ENCODE measurements around the gene SLC4A5. TPM values are rescaled to one million over a fixed set of nuclear protein-coding genes. Genes with fewer than 3 reads are reported as not detected.

Gene SLC4A5
- total RNA-seq, 2 experiments from 2014 or later: 0.42 to 2.6 TPM

- CTCF ChIA-PET: interaction anchor here (0.8 to 1.2 kb wide), 2 partner anchors 13 to 18 kb away, joined by 3 to 7 read pairs; no protein-coding TSS in a partner anchor
- Mint-ChIP-seq H3K36me3 (no peaks in the 10 kb centered on the region), H3K4me1 (no peaks in the 10 kb centered on the region), H3K27ac (no peak overlapping the region), H3K9me3 (ENCODE audit: low read depth) (no peaks in the 10 kb centered on the region), H3K4me3 (no peak overlapping the region), H3K27me3 (no peaks in the 10 kb centered on the region)
- ATAC-seq: no peak
- DNase-seq: no peak
Observed at GRCh38 chr2:74321737-74322136, 21.5 kb downstream of the SLC4A5 start.

- CTCF ChIA-PET: interaction anchor here (0.9 kb wide), 1 partner anchor 17 kb away, joined by 3 read pairs; no protein-coding TSS in a partner anchor
Observed at GRCh38 chr2:74317701-74318100, 25.5 kb downstream of the SLC4A5 start.

DNA sequence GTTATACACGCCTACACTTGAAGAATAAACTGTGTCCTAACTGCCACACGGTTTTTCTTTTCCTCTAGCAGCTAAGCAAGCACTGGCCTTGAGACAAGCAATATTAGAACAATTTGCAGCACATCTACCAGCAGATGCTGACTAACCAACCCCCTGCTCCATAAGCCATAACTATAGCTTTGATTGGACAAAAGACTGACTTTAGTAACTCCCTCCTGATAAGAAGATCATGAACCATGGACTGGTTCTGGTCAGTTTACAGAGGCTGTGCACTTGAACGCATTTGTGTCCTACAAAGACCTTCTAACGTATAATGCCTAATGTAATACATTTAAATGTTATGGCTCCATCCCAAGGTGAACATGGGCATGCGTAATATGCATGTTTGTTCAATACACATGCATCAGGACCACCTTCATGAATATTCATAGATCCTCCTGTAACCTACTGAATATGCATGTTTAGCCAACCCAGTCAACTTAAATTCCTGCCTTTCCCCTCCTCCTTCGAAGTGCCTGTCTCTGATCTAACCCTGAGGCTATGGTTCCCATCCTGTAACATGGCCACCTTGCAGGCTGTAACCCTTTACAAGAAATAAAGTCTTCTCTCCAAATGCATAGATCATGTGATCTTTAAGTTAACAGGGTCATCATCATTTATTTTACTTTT is 26.5 kb downstream of the SLC4A5 start:
- no peak for ATAC-seq
- no peak overlapping the region for H3K27ac Mint-ChIP-seq
- H3K4me3 Mint-ChIP-seq: no peak overlapping the region
- no peaks in the 10 kb centered on the region for H3K9me3 Mint-ChIP-seq (ENCODE audit: low read depth)
- CTCF ChIA-PET: interaction anchor here (1.3 kb wide), 1 partner anchor 67 kb away, joined by 6 read pairs; no protein-coding TSS in a partner anchor
- peaks cover 3% of the 10 kb centered on the region for H3K27me3 Mint-ChIP-seq
- DNase-seq: no peak
- no peaks in the 10 kb centered on the region for H3K36me3 Mint-ChIP-seq
- H3K4me1 Mint-ChIP-seq: no peaks in the 10 kb centered on the region

More at GRCh38 chr2:74317701-74318100, 25.5 kb downstream of the SLC4A5 start:
- Mint-ChIP-seq H3K4me3 (no peak overlapping the region), H3K27ac (no peak overlapping the region), H3K9me3 (ENCODE audit: low read depth) (no peaks in the 10 kb centered on the region), H3K27me3 (peaks cover 3% of the 10 kb centered on the region), H3K36me3 (no peaks in the 10 kb centered on the region), H3K4me1 (no peaks in the 10 kb centered on the region)
- ATAC-seq (no peak), DNase-seq (no peak)

DNA sequence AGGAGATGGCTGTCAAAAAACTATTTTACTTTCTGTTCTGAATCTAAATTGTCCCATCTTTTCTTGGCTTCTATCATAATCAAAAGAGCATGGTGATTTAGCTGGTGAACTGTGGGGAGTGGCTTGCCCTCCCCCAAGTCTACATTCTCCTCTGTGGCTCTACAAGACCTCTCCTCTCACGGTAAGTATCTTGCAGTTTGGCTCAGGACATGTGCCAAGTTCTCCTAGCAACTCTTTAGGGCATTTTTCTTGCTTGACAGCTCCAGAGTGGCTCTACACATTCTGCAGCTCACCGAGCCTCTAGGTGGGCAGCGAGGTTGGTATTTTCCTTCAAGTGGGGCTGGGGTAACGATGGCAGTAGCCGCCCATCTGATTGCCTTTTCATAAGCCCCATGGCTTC is 29.1 kb downstream of the SLC4A5 start:
- CTCF ChIA-PET: interaction anchor here (1.4 kb wide), 1 partner anchor 21 kb away, joined by 6 read pairs; no protein-coding TSS in a partner anchor
- no peak overlapping the region for H3K4me3 Mint-ChIP-seq
- H3K9me3 Mint-ChIP-seq (ENCODE audit: low read depth): no peaks in the 10 kb centered on the region

GRCh38 chr2:74313497-74313896 is 29.7 kb downstream of the SLC4A5 start:
- ATAC-seq (no peak), DNase-seq (no peak)
- CTCF ChIA-PET: no interaction called here
- Mint-ChIP-seq H3K9me3 (ENCODE audit: low read depth) (no peaks in the 10 kb centered on the region), H3K4me3 (no peak overlapping the region), H3K4me1 (no peaks in the 10 kb centered on the region), H3K27me3 (peaks cover 3% of the 10 kb centered on the region), H3K27ac (no peak overlapping the region), H3K36me3 (no peaks in the 10 kb centered on the region)

More for the DNA sequence above, 29.1 kb downstream of the SLC4A5 start:
- Mint-ChIP-seq H3K36me3 (no peaks in the 10 kb centered on the region), H3K27ac (no peak overlapping the region), H3K27me3 (peaks cover 3% of the 10 kb centered on the region), H3K4me1 (no peaks in the 10 kb centered on the region)
- DNase-seq: no peak
- no peak for ATAC-seq

DNA sequence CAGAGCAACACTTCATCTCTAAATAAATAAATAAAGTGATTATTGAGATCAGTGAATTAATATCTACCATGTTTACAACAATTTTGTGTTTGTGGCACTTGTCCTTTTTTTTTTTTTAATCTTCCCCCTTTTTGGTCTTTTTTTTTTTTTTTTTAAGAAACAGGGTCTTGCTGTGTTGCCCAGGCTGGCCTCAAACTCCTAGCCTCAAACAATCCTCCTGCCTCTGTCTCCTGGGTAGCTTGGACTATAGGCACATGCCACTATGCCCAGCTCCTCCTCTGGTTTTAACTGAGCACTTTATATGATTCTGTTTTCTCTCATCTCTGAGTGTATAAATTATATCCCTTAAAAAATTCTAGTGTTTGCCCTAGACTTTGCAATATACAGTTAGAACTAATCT is 30.3 kb downstream of the SLC4A5 start:
- Mint-ChIP-seq H3K36me3 (no peaks in the 10 kb centered on the region), H3K27ac (no peak overlapping the region), H3K9me3 (ENCODE audit: low read depth) (no peaks in the 10 kb centered on the region), H3K4me1 (no peaks in the 10 kb centered on the region), H3K27me3 (peaks cover 3% of the 10 kb centered on the region), H3K4me3 (no peak overlapping the region)
- ATAC-seq: no peak
- CTCF ChIA-PET: no interaction called here
- DNase-seq: no peak

GRCh38 chr2:74307720-74308119 is 35.5 kb downstream of the SLC4A5 start:
- no peak overlapping the region for H3K27ac Mint-ChIP-seq
- CTCF ChIA-PET: interaction anchor here (2.0 kb wide), 1 partner anchor 28 kb away, joined by 5 read pairs; no protein-coding TSS in a partner anchor
- ATAC-seq (no peak), DNase-seq (no peak)
- no peak overlapping the region for H3K4me3 Mint-ChIP-seq
- peaks cover 6% of the 10 kb centered on the region for H3K4me1 Mint-ChIP-seq
- H3K9me3 Mint-ChIP-seq (ENCODE audit: low read depth): no peaks in the 10 kb centered on the region
- no peaks in the 10 kb centered on the region for H3K27me3 Mint-ChIP-seq
- no peaks in the 10 kb centered on the region for H3K36me3 Mint-ChIP-seq

DNA sequence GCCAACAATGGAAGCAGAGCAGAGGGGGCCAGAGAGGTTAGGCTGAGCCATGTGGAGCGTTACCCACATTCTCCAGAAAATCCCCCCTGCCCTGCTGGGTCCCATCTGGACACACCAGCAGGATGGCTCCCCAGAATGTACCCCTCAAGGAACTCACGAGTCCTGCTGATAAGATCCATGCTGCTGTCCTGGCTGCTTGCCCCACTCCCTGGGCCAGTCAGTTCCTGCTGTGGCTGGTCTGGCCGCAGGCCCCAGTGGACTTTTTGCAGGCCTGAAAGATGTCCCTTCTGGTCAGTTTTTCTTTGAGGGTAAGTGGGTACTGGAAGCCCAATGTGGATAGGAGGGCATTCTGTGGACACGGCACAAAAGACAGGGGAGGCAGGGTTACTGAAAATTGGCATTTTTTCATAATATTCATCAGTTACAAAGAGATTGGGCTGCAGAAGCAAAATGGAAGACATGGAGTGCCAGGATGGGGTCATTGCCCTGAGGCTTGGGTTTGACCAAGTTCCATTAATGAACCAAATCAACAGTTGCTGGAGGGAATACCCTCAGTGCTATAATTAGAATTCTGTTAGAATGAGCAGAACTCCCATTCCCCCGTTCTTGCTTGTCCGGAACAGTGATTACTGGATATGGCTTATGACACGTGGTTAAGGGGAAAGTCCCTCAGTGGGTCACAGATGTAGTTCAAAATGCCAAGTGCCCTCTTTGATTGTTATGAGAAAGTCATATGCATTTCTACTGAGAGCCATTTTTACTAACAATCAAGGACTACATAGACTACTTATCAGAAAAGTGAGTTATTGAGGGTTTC is 38.7 kb downstream of the SLC4A5 start:
- DNase-seq (no peak), ATAC-seq (no peak)
- H3K27ac Mint-ChIP-seq: no peak overlapping the region
- H3K27me3 Mint-ChIP-seq: no peaks in the 10 kb centered on the region
- no peak overlapping the region for H3K4me3 Mint-ChIP-seq
- H3K4me1 Mint-ChIP-seq: peaks cover 6% of the 10 kb centered on the region
- CTCF ChIA-PET: interaction anchor here (0.6 kb wide), 1 partner anchor 30 kb away, joined by 3 read pairs; no protein-coding TSS in a partner anchor
- no peaks in the 10 kb centered on the region for H3K36me3 Mint-ChIP-seq
- H3K9me3 Mint-ChIP-seq (ENCODE audit: low read depth): no peaks in the 10 kb centered on the region

- Mint-ChIP-seq H3K27me3 (no peaks in the 10 kb centered on the region), H3K4me3 (no peak overlapping the region), H3K36me3 (peaks cover 2% of the 10 kb centered on the region), H3K4me1 (peaks cover 6% of the 10 kb centered on the region), H3K27ac (no peak overlapping the region), H3K9me3 (ENCODE audit: low read depth) (no peaks in the 10 kb centered on the region)
- ATAC-seq (no peak), DNase-seq (no peak)
- CTCF ChIA-PET: no interaction called here
Observed at GRCh38 chr2:74302865-74303264, 40.4 kb downstream of the SLC4A5 start.

- ATAC-seq: no peak
Observed at GRCh38 chr2:74301262-74301661, 42.0 kb downstream of the SLC4A5 start.

GRCh38 chr2:74300506-74300905 is 42.7 kb downstream of the SLC4A5 start:
- CTCF ChIA-PET: interaction anchor here (1.3 kb wide), 1 partner anchor 51 kb away, joined by 3 read pairs; no protein-coding TSS in a partner anchor
- Mint-ChIP-seq H3K4me3 (no peak overlapping the region), H3K9me3 (ENCODE audit: low read depth) (no peaks in the 10 kb centered on the region), H3K36me3 (peaks cover 2% of the 10 kb centered on the region), H3K27me3 (no peaks in the 10 kb centered on the region), H3K4me1 (peaks cover 6% of the 10 kb centered on the region), H3K27ac (no peak overlapping the region)
- no peak for DNase-seq
- ATAC-seq: no peak

More at GRCh38 chr2:74301262-74301661, 42.0 kb downstream of the SLC4A5 start:
- Mint-ChIP-seq H3K27me3 (no peaks in the 10 kb centered on the region), H3K4me3 (no peak overlapping the region), H3K9me3 (ENCODE audit: low read depth) (no peaks in the 10 kb centered on the region), H3K27ac (no peak overlapping the region), H3K36me3 (peaks cover 2% of the 10 kb centered on the region), H3K4me1 (peaks cover 6% of the 10 kb centered on the region)
- no peak for DNase-seq
- CTCF ChIA-PET: interaction anchor here (1.1 to 1.3 kb wide), 2 partner anchors 34 to 51 kb away, joined by 3 read pairs; no protein-coding TSS in a partner anchor

DNA sequence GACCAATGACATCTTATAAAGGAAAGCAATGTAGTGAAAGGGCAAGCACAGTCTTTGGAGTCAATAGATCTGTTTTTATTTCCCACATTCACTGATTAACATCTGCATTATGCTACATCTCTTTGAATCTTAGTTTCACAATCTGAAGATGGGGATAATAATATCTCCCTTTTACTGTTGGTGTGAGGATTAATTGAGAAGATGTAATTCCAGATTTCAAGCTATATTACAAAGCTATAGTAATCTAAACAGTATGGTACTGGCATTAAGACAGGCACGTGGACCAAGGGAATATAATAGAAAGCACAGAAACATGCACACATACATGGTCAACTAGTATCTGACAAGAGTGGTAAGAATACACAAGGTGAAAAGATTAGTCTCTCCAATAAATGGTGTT is 45.3 kb downstream of the SLC4A5 start:
- CTCF ChIA-PET: no interaction called here
- Mint-ChIP-seq H3K27ac (no peak overlapping the region), H3K27me3 (no peaks in the 10 kb centered on the region), H3K4me3 (no peak overlapping the region), H3K36me3 (peaks cover 2% of the 10 kb centered on the region), H3K4me1 (no peaks in the 10 kb centered on the region), H3K9me3 (ENCODE audit: low read depth) (no peaks in the 10 kb centered on the region)
- DNase-seq (no peak), ATAC-seq (no peak)

DNA sequence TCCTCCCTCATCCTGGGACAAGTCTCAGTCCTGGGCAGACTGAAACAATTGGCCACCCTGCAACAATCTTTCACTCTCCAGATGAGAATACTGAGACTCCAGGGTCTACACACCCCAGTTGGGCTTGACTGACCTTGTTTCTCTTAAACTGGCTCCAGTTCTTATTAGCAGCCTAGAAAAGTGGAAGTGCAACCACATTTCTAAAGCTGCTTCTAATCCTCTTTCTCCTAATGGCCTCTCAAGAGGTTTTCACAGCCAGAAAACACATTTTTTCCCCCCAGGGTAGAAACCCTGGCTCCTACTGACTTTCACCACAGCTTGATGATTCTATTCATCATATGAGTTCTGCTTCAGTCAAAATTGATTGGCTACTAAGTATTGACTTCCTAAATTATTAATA is 45.8 kb downstream of the SLC4A5 start:
- ATAC-seq (no peak), DNase-seq (no peak)
- no peaks in the 10 kb centered on the region for H3K27me3 Mint-ChIP-seq
- CTCF ChIA-PET: no interaction called here
- no peaks in the 10 kb centered on the region for H3K9me3 Mint-ChIP-seq (ENCODE audit: low read depth)
- no peak overlapping the region for H3K27ac Mint-ChIP-seq
- peaks cover 2% of the 10 kb centered on the region for H3K36me3 Mint-ChIP-seq
- H3K4me1 Mint-ChIP-seq: no peaks in the 10 kb centered on the region
- no peak overlapping the region for H3K4me3 Mint-ChIP-seq

Data from activated CD8-positive, alpha-beta memory T cell treated with anti-CD3 and anti-CD28 coated beads, Interleukin-2, amount 10 ng/mL, durations not matched to agents 7 days and 5 days (primary cell).